NCI-H187 (cell line): ENCODE measurements around the gene DPP8.
A peak's percentile ranks its signal among the peaks of the same experiment; 100 is the strongest.
"Not testable (repeated sequence)": the region's sequence is repeated elsewhere in the genome, so short reads cannot be mapped to it uniquely, and the experiment has no call there.

Experiments
- DNase-seq, 2 experiments: peaks; one replicate each; lab custom pipeline; 2025; lab: John Stamatoyannopoulos, UW

Gene DPP8

DNA sequence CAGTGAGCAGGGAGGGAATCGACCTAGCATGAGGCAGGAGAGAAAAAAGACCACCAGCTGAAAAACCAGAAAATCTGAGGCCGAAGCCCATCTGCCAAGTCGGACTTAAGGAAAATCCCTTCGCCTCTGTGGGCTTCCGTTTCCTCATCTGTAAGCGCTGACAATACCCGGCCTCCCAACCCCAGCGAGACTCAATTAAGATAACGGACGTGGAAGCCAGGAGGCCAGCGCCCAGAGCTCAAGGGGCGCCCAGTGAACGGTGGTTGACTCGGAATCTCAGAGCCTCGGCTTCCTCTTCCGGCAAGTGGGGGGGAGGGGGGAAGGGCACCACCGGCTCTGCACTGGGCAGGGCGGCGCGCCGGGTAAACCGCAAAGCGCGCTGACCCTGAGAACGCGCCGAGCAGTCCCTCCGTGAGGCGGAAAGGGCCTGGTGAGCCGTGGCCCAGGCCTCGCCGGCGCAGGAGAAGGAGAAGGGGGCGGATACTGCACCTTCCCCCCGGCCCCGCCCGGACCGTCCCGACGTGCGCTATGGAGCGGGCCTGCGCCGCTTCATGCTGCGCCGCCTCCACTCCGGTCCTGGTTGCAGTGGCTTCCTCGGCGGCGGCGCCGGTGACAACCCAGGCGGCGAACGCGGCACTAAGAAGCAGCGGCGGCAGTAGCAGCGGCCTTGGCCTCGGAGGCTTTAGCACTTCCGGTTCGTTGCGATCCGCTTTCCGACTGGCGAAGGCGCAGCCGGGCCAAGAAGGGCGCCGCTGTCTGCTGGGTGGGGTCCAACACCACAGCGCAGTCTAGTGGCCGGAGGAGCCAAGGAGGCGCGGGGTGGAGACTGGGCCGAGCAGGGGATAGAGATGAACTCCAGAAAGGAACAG lies at the start of gene DPP8:
Gene DPP8 (minus strand): TSS at position 693 of the 869 bp plus-strand sequence. CDS start 5,136 bp downstream, outside the sequence.
- peak; percentile 32 to 60 for DNase-seq

DNA sequence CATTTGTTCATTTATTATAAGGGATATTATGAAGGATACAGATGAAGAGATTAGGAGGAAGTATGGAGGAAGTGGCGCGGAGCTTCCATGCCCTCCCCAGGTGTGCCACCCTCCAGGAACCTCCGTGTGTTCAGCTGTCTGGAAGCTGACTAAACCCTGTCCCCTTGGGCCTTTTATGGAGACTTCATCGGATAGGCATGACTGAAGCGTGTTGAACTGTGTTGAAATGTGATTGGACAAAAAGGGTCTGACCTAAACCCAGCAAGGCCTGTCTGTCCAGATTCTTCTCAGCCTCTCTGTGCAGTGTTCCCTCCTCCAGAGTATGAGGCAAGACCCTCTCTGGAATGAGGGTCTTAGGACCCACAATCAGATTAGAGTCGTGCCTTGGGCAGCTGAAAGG lies 44.4 kb upstream of the DPP8 start:
- DNase-seq, result no peak

DNA sequence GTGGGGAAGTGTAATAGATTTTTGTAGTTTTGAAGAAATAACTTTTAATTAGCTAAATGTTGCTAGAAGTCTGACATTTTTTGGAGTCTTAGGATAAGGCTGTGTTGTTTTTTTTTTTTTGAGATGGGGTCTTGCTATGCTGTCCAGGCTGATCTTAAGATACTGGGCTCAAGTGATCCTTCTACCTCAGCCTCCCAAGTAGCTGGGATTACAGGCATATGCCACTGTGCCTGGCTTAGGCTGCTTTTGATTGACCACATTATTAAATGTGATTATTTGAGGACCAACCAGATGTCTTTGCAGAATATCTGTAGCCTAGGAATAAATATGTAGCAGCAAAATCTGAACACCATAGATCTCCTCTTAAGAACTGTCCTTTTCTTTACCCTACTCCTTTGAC lies 42.5 kb upstream of the DPP8 start:
- no peak for DNase-seq

DNA sequence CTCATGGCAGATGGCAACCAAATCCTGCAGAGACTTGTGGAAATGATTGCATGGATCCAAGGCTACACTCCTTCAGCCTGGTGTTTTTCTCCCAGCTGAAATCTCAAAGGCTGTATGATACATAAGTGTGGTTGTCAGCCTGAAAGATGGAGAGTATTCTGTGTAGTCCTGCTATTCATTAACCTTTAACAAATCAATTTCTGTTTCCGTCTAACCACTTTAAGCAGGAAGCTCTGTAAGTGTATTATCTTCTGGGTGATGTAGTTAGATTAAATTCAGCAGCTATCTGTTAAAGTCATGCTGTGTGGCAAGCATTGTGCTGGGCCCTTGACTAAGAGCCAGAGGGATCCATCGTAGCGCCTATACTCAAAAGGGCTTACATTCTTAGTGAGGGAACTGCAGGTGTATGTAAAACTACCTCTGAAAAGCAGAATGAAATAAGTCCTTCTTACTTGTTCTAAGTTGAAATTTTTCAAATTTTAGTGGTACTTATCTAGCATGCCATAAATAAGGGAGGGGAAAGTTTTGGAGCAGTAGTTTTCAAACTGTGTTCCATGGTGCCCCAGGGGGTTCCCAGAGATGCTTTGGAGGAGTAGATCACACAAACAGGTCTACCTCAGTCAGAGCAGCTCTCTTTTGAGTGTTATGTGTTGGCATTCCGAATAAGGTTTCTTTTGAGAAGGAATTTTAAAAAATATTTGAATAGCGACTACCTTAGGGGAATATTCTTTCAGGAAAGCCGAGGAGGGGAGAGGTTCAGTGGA lies 41.7 kb upstream of the DPP8 start:
- DNase-seq, result no peak

DNA sequence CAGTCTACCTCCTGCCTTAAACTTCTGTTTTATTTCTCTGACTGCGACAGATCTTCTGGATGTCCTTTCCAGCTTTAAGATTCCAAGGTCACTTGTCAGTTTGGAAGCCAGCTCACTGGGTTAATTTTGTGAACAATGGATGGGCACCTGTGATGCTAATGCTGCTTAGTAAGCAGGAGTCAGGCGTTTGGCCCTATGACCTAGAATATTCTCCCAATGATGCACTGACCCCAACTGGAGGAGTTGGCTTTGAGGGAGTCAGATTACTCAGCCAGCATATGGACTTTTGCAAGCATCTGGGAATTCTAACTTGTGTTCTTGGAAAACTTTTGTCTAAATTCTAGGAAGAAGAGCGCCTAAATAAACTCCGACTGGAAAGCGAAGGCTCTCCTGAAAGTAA lies 40.8 kb upstream of the DPP8 start:
- DNase-seq, result no peak

DNA sequence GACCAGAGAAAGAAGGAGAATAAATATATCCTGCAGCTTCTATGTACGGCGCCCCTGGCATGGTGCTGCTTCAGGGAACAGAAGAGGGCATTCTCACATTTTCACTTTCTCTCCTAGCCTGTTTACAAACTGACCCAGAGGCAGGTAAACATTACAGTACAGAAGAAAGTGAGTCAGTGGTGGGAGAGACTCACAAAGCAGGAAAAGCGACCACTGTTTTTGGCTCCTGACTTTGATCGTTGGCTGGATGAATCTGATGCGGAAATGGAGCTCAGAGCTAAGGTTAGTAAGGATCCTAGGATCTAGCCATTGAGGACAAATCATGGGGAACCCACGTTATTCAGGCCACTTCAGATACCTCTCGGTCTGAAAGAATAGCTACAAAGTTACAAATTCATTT lies 39.1 kb upstream of the DPP8 start:
- DNase-seq, result no peak

DNA sequence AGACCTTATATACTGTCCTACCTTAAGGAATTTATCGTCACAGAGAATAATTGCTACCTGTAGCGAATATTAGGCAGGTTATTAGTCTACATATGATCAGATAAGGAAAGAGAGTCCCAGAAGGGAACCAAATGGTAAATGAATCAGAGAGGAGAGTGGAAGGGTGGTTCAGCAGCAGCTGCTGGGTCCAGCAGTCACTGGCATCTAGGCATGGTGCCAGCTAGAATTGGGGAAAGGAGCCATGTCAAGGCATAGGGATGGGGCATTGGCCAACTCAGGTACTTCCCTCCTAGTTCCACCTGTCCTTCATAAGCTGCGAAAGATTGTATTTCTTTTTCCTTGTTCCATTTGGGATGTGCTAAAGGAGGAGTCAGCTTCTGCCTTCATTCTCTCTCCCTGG lies 36.2 kb upstream of the DPP8 start:
- no peak for DNase-seq

DNA sequence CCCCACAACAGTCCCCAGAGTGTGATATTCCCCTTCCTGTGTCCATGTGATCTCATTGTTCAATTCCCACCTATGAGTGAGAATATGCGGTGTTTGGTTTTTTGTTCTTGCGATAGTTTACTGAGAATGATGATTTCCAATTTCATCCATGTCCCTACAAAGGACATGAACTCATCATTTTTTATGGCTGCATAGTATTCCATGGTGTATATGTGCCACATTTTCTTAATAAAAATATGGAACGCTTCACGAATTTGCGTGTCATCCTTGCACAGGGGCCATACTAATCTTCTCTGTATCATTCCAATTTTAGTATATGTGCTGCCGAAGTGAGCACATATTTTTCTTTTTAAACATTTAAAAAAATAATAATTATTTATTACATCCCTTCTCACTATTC lies 35.4 kb upstream of the DPP8 start:
- not testable (repeated sequence) for DNase-seq

DNA sequence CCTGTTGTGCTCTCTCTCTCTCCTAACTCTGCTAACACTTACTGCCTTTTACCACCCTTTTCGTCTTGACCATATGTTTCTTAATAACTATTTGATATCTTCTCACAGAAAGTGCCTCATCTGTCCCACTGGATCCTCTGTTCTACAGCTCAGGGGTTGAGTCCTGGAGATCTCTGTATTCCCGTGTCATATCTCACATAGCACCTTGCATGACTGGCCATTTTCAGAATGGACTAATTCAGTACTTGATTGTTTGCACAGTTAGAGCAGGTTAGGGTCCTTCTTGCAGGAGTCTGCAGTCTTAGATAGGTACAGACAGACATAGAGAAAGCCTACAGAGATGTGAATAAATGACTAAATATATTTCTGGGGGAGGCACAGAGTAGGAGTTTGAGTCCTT lies 33.7 kb upstream of the DPP8 start:
- DNase-seq, result no peak

DNA sequence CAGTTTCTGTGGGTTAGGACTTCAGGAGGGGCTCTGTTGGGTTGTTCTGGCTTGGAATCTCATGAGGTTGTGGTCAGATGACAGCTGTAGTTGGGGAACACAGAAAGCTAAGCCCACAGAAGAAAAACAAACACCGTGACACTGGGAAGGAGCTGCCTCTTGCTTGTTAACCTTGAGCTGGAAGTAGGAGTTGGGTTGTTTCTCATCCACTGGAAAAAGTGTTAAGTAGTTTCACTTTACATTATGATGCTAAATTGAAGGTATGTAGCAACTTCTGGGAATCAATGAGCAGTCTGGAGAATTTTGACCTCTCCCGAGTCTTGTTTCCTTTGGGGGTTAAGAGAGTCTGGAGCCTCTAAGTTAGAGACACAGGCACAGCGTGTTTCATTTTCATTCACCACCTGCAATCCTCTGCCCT lies 33.2 kb upstream of the DPP8 start:
- DNase-seq, result no peak

DNA sequence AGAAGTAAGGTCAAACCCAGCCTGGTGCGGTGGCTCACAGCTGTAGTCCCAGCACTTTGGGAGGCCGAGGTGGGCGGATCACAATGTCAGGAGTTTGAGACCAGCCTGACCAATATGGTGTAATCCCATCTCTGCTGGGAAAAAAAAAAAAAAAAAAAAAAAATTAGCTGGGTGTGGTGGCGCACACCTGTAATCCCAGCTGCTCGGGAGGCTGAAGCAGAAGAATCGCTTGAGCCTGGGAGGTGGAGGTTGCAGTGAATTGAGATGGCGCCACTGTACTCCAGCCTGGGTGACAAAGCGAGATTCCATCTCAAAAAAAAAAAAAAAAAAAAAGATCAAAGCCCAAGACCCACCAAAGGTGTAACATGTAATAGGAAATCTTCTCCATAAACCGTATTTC lies 31.8 kb upstream of the DPP8 start:
- DNase-seq, result not testable (repeated sequence)

DNA sequence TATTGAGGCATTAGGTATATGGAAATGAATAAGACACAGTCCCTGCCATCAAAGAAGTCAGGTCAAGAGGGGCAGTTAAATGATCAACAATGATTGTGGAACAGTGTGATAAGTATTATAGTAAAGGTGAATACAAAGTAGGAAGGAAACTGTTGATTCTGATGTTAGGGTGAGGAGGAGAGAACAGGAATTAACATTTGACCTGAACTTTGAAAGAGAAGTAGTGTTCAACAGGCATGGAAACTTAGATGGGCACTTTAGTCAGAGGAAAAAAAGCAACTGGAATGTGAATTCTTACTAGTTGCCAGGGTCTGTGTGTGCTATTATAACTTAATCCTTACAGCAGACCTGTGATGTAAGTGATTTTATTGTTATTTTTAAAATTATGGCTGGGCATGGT lies 30.4 kb upstream of the DPP8 start:
- no peak for DNase-seq

DNA sequence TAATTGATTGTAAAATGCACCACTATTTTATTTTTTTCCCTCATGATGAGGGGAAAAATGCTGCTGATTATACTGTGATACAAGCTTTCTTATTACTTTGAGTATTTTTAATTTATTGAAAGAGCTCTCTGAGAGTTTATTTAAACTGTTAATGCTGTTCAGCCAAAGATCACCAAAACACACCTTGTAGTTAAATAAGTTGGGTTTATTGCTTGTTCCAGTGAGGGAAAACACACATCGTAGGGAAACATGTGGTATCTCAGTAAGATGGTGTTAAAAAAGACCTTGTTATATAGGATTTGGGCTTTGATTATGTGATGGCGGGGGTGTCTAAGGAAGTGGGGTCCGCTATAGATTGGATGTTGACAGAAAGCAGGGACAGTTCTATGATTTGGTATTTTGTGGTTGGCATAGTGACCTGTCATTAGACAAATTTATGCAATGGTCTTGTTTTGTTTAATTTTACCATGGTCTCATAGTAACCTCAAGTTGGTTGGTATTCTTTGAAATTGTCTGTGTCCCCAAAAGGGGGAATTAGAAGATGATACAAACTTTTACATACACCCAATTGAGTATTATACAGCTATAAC lies 23.8 kb upstream of the DPP8 start:
- no peak for DNase-seq

DNA sequence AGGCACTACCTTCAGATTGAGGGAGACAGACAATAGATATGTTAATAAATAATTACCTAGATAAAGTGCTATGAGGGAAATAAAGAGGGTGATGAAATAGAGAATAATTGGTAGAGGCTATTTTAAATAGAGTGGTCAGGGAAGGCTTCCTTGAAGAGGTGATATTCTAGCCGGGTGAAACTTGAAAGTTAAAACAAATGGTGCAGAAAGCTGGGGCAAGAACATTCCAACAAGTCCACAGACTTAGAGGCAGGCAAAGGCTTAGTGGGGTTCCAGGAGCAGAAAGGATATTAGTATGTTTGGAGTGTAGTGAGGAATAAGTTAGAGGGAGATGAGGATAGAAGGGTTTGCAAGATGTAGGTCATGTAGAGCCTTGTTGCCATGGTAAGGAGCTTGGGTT lies 22.8 kb upstream of the DPP8 start:
- no peak for DNase-seq

DNA sequence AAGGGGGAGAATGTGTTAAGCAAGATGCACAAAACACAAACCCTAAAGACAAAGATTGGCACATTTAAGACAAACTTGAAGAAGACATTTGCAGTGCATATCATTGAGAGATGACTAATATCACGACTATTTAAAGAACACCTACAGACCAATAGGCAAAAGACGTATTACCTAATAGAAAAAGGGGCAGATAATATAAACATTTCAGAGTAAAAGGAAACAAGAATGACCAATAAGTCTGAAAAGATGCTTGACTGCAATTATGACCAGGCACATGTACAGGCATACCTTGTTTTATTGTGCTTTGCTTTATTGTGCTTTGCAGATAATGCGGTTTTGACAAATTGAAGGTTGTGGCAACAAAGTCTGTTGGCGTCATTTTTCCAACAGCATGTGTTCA lies 17.7 kb upstream of the DPP8 start:
- no peak for DNase-seq

DNA sequence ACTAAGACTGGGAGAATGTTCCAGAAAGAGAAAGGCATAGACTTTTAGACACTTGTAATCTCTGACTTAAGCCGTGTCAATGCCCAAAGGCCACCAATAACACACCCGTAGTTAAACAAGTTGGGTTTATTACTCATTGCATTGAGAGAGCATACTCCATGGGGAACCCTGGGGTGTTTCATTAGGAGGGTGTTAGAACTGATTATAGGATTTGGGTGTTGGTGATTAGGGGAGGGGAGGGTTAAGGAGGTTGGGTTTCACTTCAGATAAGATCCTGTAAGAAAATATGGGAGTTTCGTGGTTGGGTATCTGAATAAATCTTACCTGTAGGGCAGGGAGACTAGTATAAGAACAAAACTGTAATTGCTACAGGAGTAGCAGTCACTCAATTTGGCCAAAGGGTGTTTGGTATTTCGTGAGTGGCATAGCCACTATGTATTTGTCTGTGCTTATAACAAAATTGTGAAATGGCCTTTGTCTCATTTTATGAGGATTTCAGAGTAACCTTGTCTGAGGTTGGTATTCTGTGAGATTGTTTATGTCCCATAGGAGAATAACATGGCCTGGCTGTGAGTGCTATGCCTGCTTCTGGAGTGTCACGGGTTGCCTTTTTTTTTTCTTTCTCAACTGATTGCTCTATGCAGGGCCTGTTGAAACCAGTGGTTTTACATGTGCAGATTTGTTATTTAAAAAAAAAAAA lies 15.7 kb upstream of the DPP8 start:
- DNase-seq, result no peak

DNA sequence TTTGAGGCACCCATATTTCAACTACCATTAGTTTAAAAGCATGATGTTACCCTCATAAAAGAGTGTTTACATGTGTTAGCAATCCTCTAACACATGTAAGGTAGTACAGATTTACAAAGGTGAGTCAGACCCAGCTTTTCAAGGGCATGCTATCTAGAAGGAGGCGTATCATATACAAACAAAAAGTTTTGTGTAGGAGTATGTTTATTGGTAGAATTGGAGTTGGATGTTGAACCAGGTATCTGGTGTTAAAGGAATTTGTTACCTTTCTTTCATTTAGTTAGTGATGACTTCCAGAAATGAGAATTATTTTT lies 15.2 kb upstream of the DPP8 start:
- no peak for DNase-seq

DNA sequence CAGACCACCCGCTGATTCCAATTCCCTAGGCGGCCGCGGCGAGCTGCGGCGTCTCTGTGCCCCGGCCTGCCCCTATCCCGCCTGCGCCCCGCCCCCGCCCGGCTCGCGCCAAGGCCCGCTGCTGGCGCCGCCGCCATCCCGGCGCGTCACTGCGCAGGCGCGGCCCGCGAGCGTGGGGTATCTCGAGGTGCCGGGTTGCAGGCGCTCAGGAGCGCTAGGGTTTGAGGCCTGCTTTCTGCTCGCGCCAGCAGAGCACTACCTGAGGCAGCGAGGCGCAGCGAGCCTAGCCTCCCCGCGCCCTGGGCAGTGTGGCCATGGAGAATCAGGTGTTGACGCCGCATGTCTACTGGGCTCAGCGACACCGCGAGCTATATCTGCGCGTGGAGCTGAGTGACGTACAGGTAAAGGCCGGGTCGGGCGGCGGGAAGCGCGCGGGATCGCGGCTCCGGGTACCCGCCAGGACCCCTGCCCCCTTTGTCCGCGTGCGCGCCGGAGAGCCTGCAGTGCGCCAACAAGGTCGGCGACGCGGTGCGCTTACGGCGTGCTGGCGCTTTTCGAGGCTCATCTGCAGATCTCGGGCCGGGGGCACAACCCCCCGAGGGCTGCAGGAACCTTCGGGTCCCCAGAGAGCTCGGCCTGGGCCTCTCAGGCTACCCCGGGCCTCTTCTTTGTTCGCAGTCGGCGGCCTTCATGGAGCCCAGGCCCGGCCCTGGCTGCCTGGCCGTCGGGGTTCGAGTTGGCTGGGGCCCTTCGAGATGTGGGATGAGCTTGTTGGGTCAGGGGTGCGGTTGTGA lies 13.0 kb upstream of the DPP8 start, which contains the start of gene HACD3:
Gene HACD3 (plus strand): TSS at position 146 of the 794 bp plus-strand sequence. CDS start 169 bp downstream, at position 315.
- DNase-seq, result peak; percentile 24 to 59

DNA sequence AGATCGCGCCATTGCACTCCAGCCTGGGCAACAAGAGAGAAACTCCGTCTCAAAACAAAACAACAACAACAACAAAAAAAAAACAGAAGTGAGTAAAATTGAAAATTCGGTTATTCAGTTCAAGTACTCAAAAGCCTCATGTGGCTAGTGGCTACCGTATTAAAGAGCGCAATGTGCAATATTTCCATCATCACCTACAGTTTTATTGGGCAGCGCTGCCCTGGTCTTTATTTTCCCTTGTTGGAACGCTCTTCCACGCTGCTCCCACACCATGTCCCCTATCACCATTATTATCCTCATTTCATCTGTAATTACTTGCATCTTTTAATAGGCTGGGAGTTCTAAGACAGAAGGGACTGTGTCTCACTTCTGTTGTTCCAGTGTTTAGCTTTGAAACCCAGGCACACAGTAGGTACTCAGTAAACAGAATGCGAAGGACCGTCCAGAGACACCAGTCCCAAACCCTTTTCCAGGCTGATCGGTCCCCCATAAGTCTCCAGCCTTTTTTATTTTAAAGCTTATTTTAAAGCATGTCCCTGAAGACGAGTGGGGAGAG lies 12.4 kb upstream of the DPP8 start:
- DNase-seq, result no peak

DNA sequence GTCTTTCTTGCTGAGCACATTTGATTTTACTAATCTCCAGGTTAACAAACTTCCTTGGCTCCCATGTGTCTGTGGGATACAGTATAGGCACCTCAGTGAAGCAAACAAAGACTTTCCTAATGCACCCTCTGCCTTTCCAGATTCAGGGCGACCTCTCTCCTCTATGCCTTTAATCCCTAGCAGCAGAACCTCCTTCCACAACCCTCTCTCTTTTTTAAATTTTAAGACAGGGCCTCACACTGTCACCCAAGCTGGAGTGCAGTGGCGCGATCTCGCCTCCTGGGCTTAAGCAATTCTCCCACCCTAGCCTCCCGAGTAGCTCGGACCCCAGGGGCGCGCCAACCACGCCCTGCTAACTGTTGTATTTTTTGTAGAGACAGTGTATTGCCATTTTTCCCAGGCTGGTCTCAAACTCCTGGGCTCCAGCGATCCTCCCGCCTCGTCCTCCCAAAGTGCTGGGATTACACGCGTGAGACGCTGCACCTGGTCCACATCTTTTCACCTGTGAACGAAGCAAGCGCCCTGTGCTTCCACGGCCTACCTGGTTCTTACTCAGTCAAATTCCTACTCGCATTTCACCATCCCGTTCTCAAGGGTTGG lies 11.1 kb upstream of the DPP8 start:
- no peak for DNase-seq

DNA sequence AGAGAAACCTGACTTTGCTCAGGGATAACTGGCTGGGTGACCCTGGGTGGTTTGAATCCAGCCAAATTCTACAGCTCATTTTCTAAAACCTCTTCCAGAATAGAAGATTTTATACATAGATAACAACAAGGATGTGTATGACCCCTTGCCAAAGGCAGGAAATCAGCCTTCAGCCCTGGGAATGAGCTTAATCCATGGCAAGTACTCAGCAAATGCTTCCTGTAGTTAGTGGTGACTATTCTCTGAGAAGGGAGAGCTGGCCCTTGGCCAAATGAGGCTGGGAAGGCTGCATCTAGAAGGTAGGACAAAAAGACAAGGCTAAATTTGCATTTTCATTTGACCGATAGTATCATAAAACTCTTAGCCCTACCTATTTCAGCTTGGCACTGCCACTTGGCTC lies 8.1 kb upstream of the DPP8 start:
- no peak for DNase-seq
